HG02973 (cell line): ENCODE data around the gene BTD.

Source experiments
- ATAC-seq: cut with Tn5 transposase; IDR thresholded peaks from one replicate; pipeline ENCODE4 v1.9.1; 2021; ENCODE audit warnings: moderate library complexity; ENCODE audit not compliant: unreplicated experiment

BTD gene, protein sequence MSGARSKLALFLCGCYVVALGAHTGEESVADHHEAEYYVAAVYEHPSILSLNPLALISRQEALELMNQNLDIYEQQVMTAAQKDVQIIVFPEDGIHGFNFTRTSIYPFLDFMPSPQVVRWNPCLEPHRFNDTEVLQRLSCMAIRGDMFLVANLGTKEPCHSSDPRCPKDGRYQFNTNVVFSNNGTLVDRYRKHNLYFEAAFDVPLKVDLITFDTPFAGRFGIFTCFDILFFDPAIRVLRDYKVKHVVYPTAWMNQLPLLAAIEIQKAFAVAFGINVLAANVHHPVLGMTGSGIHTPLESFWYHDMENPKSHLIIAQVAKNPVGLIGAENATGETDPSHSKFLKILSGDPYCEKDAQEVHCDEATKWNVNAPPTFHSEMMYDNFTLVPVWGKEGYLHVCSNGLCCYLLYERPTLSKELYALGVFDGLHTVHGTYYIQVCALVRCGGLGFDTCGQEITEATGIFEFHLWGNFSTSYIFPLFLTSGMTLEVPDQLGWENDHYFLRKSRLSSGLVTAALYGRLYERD

GRCh38 chr3:15601399-15602145, at the start of gene BTD, which contains the start of gene HACL1:
TSS of gene BTD (plus strand) at chr3:15601745. CDS start at chr3:15635440, 33,695 bp downstream.
TSS of gene HACL1 (minus strand) at chr3:15601569. CDS start at chr3:15601463, 106 bp downstream.
- peak; percentile 94 for ATAC-seq

- ATAC-seq: no peak
Observed at GRCh38 chr3:15551902-15552301, 49.6 kb upstream of the BTD start.

DNA sequence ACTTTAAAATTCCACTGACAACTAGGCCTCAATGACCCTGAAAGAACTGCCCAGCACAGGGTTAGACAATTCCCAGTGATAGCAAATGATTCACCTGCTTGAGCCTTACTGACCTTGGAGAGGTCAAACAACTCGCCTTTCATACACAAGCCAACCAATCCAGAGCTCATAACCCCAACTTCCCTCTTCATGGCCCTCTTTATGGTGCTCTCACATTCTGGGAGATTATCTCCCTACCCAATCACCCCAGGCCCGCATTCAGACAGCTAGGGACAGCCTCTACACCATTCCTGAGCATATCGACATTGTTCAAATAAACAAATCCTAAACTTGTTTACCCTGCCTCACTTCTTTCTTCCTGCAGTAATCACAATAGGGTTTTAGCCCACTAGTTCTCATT, 47.8 kb upstream of the BTD start:
- ATAC-seq: no peak

DNA sequence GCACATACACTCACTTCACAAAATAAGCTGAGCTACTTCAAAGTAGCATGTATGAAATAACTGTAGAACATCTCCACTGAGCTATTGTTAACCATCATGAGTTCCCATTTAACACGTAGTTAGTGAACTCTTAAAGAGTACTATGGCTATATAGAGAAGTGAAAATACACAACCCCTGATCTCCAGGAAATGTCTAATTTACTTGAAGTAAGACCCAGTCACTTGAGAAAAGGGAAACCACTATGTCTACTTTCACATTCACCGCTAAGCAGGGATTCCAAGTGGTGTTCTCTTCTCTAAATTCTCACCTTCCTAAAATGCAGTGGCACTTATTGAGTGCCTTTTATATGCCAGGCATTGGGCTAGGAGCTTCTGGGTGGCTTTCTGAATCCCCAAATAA, 45.0 kb upstream of the BTD start:
- ATAC-seq: peak; percentile 85

GRCh38 chr3:15557511-15557946, 44.0 kb upstream of the BTD start:
- ATAC-seq: peak; percentile 71

DNA sequence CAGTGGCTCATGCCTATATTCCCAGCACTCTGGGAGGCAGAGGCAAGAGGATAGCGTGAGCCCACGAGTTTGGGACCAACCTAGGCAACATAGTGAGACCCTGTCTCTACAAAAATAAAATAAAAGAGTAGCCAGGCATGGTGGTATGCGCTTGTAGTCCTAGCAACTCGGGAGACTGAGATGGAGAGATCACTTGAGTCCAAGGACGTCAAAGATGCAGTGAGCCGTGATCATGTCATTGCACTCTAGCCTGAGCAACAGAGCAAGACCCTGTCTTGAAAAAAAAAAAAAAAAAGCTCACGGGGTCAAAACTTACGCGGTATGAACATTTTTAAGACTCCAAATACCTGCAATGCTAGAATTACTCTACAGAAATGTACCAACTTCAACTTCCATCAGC, 43.0 kb upstream of the BTD start:
- ATAC-seq: no peak

- no peak for ATAC-seq
Observed at GRCh38 chr3:15562560-15562959, 39.0 kb upstream of the BTD start.

- no peak for ATAC-seq
Observed at GRCh38 chr3:15563190-15563589, 38.4 kb upstream of the BTD start.

- ATAC-seq: no peak
Observed at GRCh38 chr3:15572138-15572537, 29.4 kb upstream of the BTD start.

DNA sequence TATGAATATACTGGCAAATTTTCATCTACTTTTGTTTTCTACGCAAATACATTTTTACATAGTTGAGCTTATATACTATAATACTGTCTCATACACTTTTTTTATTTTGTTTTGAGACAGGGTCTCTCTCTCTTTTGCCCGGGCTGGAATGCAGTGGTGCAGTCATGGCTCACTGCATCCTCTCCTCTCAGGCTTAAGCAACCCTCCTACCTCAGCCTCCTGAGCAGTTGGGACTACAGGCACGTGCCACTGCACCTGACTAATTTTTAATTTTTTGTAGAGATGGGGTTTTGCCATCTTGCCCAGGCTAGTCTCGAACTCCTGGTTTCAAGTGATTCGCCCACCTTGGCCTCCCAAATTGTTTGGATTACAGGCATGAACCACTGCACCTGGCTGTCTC, 26.1 kb upstream of the BTD start:
- no peak for ATAC-seq

DNA sequence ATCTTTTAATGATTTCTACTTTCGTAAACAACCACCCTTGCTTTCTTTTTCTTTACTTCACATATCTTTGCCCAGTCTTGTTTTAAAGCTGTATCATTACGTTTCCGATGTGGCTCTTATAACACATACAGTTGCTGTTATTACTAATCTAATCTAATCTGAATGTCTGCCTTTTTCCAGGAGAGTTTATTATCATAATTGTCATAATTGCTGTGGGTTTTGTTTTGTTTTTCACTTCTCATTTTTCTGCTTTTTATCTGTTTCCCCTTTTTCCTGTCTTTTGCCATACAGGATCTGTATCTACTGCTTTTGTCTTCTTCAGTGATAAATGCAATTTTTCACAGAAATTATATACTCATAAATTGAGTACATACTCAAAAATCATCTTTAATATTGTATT, 25.1 kb upstream of the BTD start:
- no peak for ATAC-seq

DNA sequence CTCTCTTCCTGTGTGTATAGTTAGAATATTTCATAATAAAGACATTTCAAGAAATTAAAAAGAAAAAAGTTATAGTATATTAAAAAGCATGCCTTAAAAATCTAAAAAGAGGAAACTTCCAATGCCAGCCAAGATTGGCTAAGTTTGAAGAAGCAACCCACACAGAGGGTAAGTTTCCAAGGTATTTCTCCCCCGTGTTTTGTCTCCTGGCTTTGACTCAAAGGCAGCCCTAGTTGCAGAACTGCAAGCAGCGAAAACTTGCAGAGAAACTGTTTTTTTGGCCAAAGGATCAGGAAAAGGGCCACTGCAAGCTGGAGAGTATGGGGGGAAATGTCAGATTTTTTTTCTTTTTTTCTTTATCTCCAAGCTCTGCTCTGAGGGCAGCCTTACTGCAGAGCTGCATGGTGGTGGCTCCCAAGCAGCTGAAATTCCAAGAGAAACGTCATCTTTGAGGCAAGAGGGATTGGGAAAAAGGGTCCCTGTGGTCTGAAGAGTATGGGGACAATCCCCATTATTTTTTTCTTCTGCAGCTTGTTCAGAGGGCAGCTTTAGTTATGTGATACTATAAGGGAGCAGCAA, 23.2 kb upstream of the BTD start:
- ATAC-seq: no peak

- ATAC-seq: no peak
Observed at GRCh38 chr3:15579051-15579450, 22.5 kb upstream of the BTD start.

- ATAC-seq: no peak
Observed at GRCh38 chr3:15581471-15582394, 19.8 kb upstream of the BTD start.

DNA sequence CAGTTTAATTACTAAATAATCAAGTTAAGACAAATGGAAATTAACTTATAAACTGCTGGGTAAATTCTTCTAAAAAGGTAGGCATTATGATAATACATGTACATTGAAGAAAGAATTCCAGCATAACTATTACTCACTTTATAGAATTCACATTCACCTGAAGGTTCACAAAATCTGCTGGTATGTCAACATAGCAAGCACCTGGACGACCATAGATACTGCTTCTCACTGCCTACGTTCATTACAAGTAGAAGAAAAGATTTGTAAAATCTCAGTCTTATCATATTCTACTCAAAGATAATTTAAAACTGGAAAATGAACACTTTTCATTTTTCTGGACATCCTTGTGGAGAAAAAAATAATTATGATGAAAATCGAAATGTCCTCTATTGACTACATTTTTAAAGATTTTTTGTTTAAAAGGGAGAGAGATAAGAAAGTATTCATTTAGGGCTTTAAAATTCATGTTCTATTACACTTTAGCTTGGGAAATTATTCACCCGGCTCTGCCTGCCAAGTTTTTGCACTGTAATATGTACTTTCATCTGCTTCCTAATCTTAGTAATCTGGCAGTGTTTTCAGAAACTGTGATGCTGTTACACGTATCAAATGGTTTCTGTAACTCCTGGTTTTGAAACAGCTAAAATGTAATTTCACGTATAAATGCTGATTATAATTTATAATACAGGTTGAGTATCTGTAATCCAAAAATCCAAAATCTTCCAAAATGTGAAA, 16.3 kb upstream of the BTD start:
- no peak for ATAC-seq

GRCh38 chr3:15591242-15591641, 10.3 kb upstream of the BTD start:
- no peak for ATAC-seq

- ATAC-seq: no peak
Observed at GRCh38 chr3:15591928-15592327, 9.6 kb upstream of the BTD start.

- no peak for ATAC-seq
Observed at GRCh38 chr3:15592968-15593367, 8.6 kb upstream of the BTD start.

GRCh38 chr3:15595955-15596354, 5.6 kb upstream of the BTD start:
- ATAC-seq: no peak

DNA sequence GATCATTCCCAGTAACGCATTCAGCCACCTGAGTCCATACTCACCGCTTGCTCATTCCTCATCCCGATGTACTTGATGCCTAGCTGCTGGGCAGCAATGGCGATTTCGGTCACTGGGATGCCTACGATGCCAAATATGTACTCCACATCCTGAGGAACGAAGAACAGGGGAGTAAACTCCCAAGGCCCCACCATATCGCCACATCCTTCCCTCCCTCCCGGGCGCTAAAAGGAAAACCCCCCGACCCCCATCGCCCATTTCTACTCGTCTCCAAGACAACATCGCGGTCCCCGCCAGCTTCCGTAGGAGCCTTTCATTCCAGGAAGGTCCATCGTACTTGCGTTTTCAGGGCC, 523 bp upstream of the BTD start:
- ATAC-seq: peak; percentile 4
